Glomerular endothelial cell (primary cell): ENCODE measurements around the gene AKIRIN2. TPM values are rescaled to one million over a fixed set of nuclear protein-coding genes. Genes with fewer than 3 reads are reported as not detected.
A peak's percentile ranks its signal among the peaks of the same experiment; 100 is the strongest.
"Not testable (repeated sequence)": the region's sequence is repeated elsewhere in the genome, so short reads cannot be mapped to it uniquely, and the experiment has no call there.

Experiments used
- DNase-seq: peaks from one replicate; pipeline ENCODE4 v3.0.0-alpha.2; 2011; ENCODE audit warnings: low read depth, low spot score; ENCODE audit errors: extremely low read depth
- total RNA-seq: library from RNA; depleted of rRNA; stranded (reverse); fragments of >200 nt; gene quantifications from 2 replicates; pipeline ENCODE4 v1.2.3, GENCODE V29; 2015

AKIRIN2 gene
- total RNA-seq, 1 donor from 2014 or later: 32.4 TPM

GRCh38 chr6:87718662-87719433 is 16.8 kb upstream of the AKIRIN2 start:
- no peak for DNase-seq

GRCh38 chr6:87716928-87717614 is 15.0 kb upstream of the AKIRIN2 start:
- DNase-seq: no peak

- no peak for DNase-seq
Measured at GRCh38 chr6:87714093-87714842, 12.2 kb upstream of the AKIRIN2 start.

GRCh38 chr6:87712713-87713112 is 10.7 kb upstream of the AKIRIN2 start:
- DNase-seq: not testable (repeated sequence)

- no peak for DNase-seq
Measured at GRCh38 chr6:87710090-87710489, 8.1 kb upstream of the AKIRIN2 start.

GRCh38 chr6:87708581-87709427 is 6.8 kb upstream of the AKIRIN2 start:
- DNase-seq: not testable (repeated sequence)

- no peak for DNase-seq
Measured at GRCh38 chr6:87706187-87706966, 4.3 kb upstream of the AKIRIN2 start.

- no peak for DNase-seq
Measured at GRCh38 chr6:87705070-87705691, 3.1 kb upstream of the AKIRIN2 start.

GRCh38 chr6:87703039-87703438 is 1.0 kb upstream of the AKIRIN2 start:
- DNase-seq: not testable (repeated sequence)

GRCh38 chr6:87702589-87702945 is 534 bp upstream of the AKIRIN2 start:
- DNase-seq: no peak

GRCh38 chr6:87701344-87701675 is 723 bp downstream of the AKIRIN2 start:
- DNase-seq: no peak

GRCh38 chr6:87700397-87701343 is 1.4 kb downstream of the AKIRIN2 start:
- no peak for DNase-seq

- DNase-seq: no peak
Measured at GRCh38 chr6:87699576-87699975, 2.5 kb downstream of the AKIRIN2 start.

- DNase-seq: no peak
Measured at GRCh38 chr6:87698547-87699006, 3.5 kb downstream of the AKIRIN2 start.

- peak; percentile 68 for DNase-seq
Measured at GRCh38 chr6:87697581-87698546, 4.2 kb downstream of the AKIRIN2 start.

GRCh38 chr6:87696817-87697216 is 5.2 kb downstream of the AKIRIN2 start:
- not testable (repeated sequence) for DNase-seq

- DNase-seq: no peak
Measured at GRCh38 chr6:87692086-87692485, 9.9 kb downstream of the AKIRIN2 start.
